HG03139 (cell line): ENCODE results near the gene ADRB1.

ENCODE experiments used
- ATAC-seq: cut with Tn5 transposase; IDR thresholded peaks from one replicate; pipeline ENCODE4 v1.9.1; 2021; ENCODE audit not compliant: unreplicated experiment

The ADRB1 gene

DNA sequence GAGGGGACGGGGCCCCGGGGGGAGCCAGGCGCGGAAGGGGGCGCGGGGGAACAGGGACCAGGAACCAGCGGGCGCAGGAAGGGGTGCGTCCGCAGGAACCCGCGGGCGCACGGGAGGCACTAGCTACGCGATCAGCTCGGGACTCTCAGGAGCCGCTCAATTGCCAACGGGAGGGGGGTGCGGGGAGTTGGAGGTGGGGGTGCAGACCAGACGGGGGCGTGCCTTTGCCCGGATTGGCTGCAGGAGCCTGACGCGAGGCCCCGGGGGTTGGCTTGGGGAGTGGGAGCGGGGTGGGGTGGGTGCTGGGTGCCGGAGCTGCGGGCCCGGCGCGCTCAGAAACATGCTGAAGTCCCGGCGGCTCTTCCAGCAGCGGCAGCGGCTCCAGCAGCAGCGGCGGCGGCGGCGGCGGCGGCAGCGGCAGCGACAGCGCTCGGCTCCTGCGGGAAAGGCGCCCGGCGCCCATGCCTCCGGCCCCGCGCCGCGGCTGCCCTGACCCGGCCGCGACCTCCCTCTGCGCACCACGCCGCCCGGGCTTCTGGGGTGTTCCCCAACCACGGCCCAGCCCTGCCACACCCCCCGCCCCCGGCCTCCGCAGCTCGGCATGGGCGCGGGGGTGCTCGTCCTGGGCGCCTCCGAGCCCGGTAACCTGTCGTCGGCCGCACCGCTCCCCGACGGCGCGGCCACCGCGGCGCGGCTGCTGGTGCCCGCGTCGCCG lies at the start of gene ADRB1:
TSS of gene ADRB1 (plus strand) at position 335 of the 715 bp plus-strand sequence. CDS start at position 602, 267 bp downstream.
- ATAC-seq: peak; percentile 40

DNA sequence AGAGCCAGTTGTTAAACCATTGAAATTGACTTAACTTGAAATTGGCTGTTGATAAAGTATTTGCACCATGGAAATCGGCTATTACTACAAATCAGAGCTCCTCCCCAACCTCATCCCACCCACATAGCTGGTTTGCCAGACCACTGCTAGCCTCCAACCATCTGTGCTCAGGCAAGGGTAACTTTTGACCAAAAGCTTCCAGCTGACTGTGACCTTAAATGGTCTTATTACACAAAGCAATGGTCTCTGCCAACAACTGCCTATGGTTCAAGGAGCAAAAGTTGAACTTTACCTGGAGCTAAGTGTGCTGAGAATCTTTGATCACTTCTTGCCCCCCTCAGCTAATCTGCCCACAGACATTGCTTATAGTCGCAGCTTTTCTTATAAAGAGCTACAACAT lies 48.5 kb upstream of the ADRB1 start:
- ATAC-seq: no peak

DNA sequence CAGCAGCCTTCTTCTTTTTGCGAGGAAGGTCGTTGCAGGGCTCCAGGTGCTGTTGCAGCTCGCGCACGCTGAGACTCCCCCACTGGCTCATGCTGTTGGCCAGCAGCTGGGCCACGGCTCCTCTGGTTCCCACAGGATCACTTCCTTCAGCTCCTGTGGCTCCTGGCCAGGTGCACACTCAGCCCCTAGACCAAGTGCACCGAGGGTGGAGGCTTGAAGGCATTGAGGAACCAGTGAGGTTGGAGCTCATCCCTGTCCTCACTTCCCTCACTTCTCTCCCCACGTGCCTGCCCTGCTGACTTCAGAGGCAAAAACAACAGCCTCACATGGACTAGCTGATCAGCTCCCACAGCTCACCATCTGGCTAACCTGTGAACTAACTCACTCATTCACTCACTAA lies 46.2 kb upstream of the ADRB1 start:
- no peak for ATAC-seq

DNA sequence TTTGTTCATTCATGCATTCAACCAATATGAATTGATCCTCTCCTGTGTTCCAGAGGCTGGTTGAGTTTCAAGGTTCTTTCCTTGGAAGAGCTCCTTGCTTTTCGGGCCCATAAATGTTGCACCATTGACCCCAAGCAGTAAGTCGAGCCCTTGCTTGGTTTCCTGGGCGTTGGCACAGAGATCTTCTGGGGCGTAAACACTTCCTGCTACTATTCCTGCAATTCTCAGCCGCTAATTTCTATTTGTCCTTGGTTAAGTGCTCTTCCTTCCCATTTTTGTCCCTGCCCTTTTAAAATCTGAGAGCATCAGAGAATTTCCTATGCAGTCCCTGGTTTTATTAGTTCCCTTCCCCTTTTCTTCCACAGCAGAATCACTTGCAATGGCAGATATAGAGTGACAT lies 44.1 kb upstream of the ADRB1 start:
- ATAC-seq: no peak

DNA sequence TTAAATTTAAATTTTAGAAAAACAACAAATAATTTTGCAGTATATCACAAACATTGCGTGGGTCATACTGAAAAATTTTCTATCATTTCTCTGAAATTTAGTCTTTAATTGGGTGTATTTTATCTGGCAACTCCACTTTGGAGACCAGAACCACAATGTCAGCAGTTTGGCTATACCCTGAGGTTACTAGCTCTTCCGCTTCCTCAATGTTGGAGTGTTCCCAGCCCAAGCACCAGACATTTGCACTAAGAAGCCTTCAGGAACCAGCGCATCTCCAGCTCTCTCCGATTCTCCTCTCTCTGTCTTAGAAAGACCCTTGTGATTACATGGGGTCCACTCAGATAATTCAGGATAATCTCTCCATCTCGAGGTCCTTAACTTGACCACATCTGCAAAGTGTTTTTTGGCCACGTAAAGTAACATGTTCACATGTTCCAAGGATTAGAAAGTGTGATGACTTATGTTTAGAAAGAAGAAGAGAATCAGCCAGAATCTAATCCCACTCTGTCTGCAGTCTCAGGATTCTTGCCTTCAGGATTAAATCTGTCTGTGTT lies 43.1 kb upstream of the ADRB1 start:
- ATAC-seq: no peak

DNA sequence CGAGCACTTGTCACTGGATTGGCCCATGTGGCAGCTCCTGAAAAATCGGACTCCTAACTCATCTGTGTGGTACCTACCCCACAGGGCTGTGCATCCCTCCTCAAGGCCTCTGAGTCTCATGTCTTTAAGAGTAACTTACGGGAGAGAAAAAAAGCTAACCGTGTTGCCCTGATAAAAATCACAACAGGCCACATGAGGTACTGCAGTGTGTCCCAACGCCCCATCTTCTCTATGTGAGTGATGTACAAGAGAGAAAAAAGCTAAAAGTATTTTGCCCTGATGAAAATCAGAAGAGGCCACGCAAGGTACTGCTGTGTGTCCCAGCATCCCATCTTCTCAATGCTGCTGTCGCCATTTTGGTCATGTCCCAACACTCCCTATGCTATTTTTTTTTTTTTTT lies 41.2 kb upstream of the ADRB1 start:
- no peak for ATAC-seq

DNA sequence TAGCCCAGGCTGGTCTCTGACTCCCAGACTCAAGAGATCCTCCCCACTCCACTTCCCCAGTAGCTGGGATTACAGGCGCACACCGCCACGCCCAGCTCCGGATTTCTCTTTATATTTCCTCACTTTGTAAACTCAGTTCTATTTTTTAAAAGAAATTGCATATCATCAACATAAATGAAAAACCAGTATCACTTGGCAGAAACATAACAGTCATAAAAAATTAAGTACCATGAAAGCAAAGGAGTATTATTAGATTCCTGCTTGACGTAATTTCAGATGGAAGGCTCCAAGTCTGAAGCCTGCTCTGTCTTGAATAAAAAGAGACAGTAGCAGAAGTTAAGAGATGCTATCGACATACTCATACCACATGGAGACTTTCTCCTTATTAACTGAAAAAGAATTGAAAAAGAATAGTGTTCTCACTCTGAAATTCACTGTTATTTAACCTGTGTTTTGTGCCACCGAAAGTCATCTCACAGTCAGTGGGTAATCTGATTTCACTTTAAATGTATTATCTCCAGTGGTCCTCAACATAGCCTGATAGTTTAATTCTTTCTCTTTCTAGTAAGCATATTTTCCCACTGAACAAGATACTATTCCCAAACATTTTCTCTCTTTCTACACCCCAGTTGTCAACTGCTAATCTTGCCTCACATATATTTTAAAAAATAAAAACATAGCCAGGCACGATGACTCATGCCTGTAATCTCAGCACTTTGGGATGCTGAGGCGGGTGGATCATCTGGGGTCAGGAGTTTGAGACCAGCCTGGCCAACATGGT lies 40.3 kb upstream of the ADRB1 start:
- ATAC-seq: no peak

DNA sequence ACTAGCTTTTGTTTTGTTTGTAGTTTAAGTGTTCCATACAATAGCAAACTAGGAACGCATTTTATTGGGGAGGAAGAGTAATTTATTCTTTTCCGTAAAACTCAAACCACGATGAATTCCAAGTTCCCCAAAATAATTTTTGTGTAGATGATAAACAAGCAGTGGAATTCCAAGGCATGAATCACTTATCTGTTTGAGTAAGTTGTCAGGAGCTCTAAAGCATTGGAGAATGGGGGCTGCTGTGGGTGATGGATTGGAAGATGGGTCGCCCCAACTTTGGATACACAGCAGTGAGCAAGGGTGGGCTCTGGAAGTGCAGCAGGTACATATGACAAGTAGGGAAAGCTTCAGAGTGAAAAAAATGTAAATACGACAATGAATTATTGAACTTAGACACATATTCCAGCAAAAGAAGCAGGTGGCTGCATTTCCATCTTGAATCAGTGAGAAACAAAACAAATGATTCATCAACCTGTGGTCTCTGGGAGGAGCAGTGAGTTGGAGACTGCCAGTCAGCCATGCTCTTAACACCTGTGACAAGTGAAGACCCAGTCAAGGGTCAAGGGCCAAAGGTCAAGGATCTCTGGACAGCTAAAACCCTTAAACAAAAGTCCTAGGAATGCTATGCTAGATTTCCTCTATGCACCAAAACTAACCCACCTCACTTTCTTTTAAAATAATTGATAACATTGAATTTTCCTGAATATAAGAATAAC lies 34.2 kb upstream of the ADRB1 start:
- no peak for ATAC-seq

DNA sequence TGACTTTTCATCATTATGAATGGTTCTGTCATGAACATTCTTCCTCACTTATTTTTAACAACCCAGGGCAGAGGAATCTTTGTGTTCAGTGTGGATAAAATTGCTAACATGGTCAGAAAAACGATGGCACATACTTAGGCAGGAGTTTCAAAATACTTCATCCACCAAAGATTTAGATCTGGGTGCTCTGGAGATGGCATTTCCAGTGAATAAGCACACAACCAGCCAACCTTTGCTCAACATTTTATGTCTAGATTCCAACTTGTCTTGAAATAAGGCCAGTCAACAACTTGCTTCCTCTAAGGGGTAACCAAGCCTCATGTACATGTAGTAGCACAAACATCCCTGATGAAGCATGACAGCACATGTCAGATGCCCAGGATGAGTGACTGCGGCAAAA lies 33.4 kb upstream of the ADRB1 start:
- ATAC-seq: no peak

DNA sequence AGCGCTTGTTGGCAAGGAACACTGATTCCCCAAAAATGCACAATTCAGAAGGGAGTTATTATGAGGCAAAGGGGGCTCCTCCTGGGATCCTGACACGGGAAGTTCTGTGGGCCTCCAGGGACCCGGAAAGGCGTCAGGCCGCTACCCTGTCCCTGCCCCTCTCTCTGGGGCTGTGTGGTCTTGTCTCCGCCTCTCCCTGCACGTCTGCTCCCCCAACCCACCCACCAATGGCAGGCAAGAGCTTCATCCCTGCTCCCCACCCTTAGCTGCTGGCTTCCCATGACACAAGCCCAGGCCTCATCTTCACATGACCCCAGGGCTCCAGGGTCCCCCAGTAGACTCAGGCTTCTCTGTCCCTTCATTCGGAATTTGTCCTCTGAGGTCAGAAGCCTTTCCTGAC lies 31.0 kb upstream of the ADRB1 start:
- ATAC-seq: no peak

DNA sequence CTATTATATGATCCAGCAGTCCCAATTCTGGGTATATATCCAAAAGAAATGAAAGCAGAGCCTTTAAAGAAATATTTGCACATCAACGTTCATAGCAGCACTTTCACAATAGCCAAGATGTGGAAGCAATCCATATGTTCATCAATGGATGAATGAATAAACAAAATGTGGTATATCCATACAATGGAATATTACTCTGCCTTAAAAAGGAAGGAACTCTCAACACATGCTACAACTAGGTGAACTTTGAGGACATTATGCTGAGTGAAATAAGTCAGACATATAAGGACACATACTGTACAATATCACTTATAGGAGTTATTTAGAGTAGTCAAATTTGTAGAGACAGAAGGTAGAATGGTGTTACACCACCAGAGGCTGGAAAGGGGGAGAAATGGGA lies 28.0 kb upstream of the ADRB1 start:
- no peak for ATAC-seq

DNA sequence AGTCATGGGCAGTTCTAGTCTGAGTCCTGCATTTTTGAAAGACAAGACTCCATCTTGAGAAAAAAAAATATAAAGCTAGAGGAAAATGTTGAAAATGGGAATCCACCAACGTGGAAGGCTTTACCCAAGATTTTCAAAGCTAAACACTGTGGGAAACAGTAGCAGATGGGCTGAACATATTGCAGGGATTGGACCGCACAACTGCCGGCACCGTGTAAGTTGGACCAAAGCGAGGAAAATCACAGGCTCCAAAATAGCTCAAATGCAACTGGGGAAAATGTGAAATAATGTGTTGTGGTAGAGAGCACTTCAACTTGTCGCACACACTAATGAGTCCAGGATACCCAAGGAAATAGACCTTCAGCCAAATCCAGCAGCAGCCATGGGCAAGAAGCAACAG lies 26.4 kb upstream of the ADRB1 start:
- ATAC-seq: no peak

DNA sequence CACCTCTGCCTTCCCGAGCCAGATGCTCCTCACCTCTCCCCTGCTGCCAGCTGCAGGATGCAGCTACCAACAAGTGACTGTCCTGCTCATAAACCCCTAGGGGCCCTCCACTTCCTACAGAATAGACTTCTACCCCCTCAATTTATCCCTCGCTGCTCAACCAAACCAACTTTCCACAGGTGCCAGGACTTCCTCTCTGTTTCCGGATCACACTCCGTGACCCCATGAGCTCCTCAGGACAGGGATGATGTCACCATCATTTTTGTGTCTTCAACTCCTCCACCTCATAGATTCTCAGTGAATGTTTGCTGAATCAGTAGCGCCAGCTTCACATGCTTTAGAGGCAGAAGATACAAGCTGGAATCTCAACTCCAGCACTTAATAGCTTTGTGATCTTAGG lies 25.8 kb upstream of the ADRB1 start:
- no peak for ATAC-seq

DNA sequence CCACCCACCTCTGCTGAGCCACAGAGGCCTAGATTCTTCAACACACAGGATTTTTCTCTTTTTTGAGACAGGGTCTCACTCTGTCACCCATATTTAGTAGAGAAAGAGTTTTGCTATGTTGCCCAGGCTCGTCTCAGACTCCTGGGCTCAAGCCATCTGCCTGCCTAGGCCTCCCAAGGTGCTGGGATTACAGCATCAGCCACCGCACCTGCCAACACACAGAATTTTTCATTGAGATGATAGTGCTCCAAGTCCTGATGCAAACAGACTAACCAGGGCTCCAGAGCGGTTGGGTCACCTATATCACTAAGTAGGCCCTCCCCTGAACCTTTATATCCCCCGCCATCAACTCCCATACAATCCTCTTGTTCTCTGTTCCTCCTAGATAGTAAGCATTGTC lies 24.4 kb upstream of the ADRB1 start:
- no peak for ATAC-seq

DNA sequence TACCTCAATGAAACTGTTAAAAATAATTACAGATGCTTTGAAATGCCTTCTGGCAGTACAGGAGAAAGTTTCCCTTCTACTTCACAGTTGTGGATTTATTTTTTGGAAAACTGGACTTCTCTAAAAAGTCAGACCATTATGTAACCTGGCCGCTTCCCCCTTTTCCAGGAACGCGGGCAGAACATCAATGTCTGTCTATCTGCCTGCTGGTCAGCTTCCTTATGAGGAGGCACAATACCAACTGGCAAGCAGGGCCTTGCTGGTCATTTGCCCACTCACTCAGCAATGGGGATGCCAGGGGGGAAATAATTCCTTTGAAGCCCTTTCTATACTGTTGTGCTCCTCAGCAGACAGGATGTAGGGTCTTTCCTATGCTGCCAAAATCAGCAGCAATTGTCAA lies 22.5 kb upstream of the ADRB1 start:
- no peak for ATAC-seq

DNA sequence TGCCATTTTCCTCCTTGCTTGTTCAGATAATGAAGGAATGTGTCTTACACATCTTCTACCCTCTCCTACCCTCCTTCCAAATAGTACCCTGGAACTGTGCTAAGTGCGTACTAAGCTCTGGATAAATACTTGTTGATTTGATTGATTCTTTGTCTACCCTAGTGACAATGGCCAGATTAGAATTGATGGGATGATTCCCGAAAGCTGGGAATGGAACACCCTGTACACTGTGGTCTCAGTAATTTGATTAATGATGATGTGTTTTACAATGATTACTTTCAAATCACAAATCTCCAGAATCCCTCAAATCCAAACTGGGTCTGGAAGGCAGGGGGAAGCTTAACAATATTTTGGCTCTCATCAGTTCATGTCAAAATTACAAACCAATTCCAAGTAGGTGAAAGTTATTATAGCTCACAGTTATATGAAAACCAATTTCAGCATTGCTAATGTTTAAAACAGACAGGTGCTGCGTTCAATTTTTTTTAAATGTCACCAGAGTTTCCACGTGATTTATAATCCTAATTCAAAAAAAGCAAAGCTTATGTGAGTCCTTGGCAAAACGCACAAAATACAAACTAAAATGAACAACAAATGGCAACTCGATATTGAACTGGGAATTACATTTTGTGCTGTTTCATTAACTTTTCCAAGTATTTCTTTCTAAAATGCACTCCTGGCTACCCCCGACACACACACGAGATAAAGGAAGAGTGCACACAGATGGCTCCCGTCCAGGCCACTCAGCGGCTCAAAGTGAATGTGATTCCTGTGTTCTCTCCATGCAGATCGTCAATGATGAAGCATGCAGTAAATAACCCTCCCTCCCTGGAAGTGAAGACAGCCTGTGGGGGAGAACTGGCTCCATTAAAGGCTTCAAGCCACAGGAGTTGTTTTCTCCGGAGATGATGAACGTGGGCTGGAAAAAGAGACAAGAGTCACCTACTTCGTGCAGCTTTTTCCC lies 21.7 kb upstream of the ADRB1 start:
- ATAC-seq: no peak

DNA sequence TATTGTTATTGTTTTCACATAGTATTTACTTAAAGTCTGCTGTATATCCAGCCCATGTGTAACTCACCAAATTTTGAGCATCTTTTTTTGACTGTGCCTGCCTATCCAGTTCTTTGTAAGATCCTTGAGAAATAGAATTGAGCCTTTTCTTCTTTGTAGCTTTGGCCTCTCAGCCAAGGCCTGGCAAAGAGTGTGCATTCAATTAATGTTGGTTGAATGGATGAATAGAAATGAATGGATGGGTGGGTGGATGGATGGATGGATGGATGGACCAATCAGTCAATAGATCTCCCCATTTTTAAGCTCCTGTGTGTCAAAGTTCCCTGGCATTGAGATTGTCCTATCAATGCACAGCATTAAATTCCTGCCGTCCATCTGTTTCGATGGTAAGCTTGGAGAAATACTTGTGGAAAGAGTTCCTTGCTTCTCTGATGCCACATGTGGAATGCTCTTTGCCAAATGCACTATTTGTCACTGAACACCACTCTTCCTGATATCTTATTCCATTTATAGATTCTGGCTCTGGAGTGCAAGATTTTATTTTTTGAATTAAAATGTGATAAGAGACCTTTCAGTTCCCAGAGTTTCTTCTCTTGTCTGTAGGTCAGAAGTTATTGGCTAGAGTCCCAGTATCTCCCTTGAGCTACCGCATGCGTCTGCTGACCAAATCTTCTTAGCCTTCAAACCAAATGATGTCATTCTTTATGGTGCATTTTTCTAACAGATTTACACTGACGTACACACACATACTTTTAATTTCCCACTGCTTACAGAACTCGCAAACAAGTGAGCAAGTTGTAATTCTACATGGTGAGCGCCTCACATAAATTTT lies 20.7 kb upstream of the ADRB1 start:
- no peak for ATAC-seq

DNA sequence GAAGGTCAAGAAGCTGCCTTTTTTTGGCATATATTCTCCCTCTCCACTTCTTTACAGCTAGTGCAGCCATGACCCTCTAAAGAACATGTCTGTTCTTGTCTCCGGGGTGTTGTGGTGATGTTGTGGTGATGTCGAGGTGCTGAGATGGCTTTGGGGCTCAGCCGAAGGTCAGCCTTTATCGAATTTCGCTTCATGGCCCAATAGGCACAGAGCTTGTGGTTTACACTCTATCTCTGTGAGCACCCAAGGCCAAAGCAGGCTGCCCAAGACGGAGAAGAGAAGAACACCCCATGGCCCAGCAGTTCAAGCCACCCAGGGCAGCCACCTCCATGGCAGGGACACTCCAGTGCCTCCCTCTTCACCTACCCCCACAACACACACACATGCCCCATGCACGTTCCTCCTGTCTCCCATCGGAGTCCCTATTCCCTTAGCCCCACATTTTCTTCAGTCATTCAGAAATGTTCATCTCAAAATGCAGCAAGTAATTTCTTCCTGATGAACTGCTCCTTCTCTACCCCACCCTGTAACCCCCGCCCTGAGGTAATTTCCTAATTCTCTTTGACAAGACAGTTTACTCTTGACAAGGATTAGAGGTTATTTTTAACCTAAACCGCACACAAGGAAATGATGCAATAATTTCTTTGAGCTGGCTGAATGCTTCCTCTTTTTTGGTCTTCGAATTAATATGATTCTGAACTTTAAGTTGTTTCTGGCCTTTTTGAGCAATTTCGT lies 18.6 kb upstream of the ADRB1 start:
- ATAC-seq: peak; percentile 66

DNA sequence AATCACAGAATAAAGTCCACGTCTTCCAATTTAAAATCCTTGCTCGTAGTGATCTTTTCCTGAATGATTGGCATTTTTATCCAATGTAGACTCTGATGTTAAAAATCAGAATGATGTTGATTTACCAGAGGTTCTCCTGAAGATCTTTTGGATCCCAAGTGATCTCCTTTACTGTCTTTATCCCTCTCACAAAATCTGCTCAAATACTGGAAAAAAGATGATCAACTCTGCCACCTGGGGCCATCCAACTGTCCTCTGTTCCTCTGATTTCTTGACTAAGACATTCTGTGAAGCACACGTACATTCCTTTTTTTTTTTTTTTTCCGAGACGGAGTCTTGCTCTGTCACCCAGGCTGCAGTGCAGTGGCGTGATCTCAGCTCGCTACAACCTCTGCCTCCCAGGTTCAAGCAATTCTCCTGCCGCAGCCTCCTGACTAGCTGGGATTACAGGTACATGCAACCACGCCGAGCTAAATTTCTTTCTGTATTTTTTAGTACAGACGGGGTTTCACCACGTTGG lies 18.0 kb upstream of the ADRB1 start:
- ATAC-seq: no peak
